NCI-H2196 (cell line): ENCODE data around the gene PRPF6.
"Not testable (repeated sequence)": the region's sequence is repeated elsewhere in the genome, so short reads cannot be mapped to it uniquely, and the experiment has no call there.

Experiments
- DNase-seq: peaks from one replicate; lab custom pipeline; 2025; ENCODE audit not compliant: unreplicated experiment; lab: John Stamatoyannopoulos, UW

PRPF6 gene

GRCh38 chr20:63972312-63973159 is 8.4 kb upstream of the PRPF6 start:
- DNase-seq = no peak

DNA sequence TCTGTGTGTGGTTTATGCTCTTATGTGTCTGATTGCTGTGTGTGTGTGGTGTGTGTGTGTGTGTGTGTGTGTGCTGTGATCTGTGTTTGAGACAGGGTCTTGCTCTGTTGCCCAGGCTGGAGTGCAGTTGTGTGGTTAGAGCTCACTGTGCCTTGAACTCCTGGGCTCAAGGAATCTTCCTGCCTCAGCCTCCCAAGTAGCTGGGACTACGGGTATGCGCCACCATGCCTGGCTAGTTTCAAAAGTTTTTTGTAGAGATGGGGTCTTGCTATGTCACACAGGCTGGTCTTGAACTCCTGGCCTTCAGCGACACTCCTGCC is 7.8 kb upstream of the PRPF6 start:
- DNase-seq = no peak

DNA sequence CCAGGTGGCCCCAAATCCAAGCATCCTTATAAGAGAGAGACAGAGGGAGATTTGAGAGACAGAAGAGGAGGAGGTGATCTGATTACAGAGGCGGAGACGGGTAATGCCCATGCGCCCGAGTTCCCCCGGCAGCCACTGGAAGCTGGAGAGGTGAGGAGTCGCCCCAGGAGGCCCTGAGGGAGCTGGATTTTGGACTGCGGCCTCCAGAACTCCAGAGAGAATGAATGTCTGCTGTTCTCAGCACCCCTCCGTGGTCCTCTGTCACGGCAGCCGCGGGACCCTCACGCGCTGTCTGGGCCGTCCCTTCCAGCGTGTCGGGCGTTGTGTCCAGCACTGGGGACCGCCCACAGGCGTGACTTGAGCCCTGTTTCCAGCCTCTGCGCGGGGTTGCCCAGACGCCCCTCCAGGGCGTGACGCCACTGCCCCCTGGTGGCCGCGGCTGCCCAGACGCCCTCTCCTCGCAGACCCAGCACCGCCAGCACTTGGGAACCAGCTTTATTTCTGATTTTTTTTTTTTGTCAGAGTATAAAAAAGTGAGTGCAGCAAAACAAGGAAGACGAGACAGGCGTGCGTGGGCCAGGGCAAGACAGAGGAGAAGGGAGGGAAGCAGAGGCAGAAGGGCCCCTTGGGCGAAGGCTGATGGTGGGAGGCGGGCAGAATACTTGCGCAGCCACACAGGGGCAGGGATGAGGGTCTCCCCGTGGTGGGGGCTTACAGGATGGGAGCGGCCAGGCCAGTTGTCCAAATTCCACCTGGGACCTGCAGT is 7.1 kb upstream of the PRPF6 start:
- DNase-seq = peak; percentile 93

GRCh38 chr20:63974402-63975200 is 6.3 kb upstream of the PRPF6 start:
- DNase-seq = peak; percentile 93

DNA sequence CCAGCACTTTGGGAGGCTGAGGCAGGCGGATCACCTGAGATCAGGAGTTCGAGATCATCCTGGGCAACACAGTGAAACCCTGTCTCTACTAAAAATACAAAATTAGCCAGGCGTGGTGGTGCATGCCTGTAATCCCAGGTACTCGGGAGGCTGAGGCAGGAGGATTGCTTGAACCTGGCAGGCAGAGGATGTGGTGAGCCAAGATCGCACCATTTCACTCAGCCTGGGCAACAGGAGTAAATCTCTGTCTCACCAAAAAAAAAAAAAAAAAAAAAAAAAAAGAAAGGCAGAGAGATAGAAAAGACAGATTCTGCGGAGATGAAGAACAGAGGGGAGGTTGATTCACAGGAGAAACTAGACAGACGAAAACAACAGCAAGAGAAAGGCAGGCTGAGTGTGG is 4.4 kb upstream of the PRPF6 start:
- not testable (repeated sequence) for DNase-seq

GRCh38 chr20:63976980-63977738 is 3.8 kb upstream of the PRPF6 start:
- no peak for DNase-seq

- DNase-seq = no peak
These were observed 3.1 kb upstream of the PRPF6 start for GRCh38 chr20:63977739-63978276.

DNA sequence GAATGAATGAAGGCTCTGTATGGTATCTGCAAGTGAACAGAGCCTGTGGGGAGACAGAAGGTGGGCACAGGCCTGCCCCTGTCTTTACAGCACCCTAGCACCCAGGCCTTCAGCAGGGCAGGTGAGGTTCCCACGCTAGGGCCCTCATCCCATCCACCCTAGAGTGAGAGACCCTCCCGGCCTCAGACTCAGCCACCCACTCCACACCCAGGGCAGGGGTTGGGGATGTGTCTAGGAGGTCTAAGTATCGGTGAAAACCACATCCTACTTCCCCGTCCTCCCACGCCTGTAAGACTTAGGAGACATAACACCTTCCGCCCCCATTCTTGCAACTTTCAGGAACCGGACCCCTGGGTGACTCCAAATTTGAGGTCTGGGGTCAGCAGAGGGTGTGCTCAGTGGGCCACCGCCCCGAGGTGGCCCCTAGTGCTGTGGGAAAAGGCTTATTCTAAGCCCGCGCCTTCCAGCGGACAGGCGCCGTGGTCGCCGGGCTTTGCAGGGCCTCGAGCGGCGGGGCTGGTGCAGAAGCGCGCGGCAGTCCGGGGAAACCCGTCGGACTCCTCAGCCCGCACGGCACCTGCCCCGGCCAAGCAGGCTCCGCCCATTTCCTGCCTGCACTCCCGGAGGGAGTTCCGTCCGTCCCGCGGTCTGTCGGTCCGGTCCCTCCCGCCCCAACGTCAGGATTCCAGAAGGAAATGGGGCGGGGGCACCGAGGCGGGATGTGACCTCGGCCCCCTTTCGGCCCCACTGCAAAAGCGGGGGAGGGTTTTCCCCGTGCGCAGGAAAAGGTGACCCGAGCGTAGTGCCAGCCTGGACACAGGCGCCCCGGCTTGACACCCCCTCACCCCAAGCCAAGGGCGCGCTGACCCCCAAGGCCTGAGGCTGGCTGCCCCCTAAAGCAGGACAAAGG is 2.4 kb upstream of the PRPF6 start:
- DNase-seq = peak; percentile 92

- no peak for DNase-seq
These were observed 1.7 kb upstream of the PRPF6 start for GRCh38 chr20:63979229-63979556.

- peak; percentile 61 for DNase-seq
These were observed 1.2 kb upstream of the PRPF6 start, which contains the start of gene SAMD10 for GRCh38 chr20:63979557-63980316. SAMD10 (minus strand) TSS chr20:63979642; CDS start chr20:63979467, 175 bp downstream.

DNA sequence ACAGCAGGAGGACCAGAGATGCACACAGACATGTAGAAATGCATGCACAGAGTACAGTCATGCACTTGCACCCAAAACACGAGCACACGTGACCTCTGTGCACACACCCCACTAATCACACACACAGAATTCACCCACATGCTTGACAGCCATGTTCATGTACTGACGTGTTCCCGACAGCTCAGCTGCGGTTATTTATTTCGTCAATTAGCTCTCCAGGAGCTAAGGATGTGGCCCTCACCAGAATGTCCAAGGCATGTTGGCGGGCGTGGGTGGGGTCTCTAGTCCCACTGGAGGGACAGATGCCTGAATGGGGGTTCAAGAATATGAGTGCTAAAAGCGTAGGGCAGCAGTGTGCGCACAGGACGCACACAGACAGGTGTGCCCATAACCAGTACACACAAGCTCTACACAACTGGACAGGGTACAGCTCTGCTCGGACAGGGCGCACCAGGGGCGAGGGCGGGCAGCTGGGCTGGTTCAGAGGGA is 571 bp upstream of the PRPF6 start:
- no peak for DNase-seq

GRCh38 chr20:63982937-63983336 is 2.0 kb downstream of the PRPF6 start:
- DNase-seq = no peak

GRCh38 chr20:64000906-64001305 is 20.0 kb downstream of the PRPF6 start:
- DNase-seq = no peak

DNA sequence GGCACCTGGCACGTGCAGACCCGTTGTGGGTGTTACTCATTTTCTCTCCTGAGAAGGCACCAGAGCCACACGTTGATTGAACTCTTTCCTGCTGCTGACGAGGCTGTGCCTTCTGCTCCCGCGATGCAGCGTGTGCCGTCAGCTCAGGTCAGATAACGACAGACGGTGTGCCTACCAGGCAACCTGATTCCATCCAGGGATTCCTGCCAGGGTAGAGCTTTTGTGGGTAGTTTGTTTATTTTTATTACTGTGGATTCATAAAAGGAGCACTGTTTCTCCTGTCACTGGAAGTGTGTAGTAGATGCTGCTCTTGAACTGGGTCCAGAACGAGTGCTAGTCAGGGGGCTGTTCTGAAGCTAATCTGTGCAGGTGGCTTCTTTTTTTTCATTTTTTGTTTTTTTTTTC is 20.7 kb downstream of the PRPF6 start:
- peak; percentile 92 for DNase-seq

GRCh38 chr20:64003960-64004725 is 23.2 kb downstream of the PRPF6 start:
- no peak for DNase-seq

GRCh38 chr20:64005394-64005793 is 24.5 kb downstream of the PRPF6 start:
- no peak for DNase-seq

GRCh38 chr20:64006490-64006889 is 25.6 kb downstream of the PRPF6 start:
- DNase-seq = no peak

- DNase-seq = peak; percentile 17
These were observed 26.0 kb downstream of the PRPF6 start for GRCh38 chr20:64006902-64007301.
